ENCODE results near the gene ANKRD17.
"Not testable (repeated sequence)": the region's sequence is repeated elsewhere in the genome, so short reads cannot be mapped to it uniquely, and the experiment has no call there.

Gene ANKRD17

DNA sequence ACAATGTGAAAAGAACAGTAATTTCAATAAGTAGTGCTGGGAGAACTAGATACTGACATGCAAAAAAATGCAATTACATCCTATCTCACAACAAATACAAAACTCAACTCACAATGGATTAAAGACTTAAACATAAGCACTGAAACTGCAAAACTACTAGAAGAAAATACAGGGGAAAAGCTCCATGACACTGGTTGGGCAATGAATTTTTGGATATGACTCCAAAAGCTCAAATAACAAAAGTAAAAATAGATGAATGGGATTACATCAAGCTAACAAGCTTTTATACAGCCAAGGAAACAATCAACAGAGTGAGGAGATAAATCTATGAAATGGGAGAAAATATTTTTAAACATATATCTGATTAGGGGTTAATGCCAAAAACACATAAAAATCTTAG is 53.1 kb downstream of the ANKRD17 start:
- peaks cover 49% of the 10 kb centered on the region for H3K4me1 Mint-ChIP-seq (ENCODE audit: low read depth)
- H3K27me3 Mint-ChIP-seq = no peaks in the 10 kb centered on the region
- peaks cover 73% of the 10 kb centered on the region for H3K36me3 Mint-ChIP-seq (ENCODE audit: low read depth)
- H3K9me3 Mint-ChIP-seq = peaks cover 13% of the 10 kb centered on the region
- H3K27ac Mint-ChIP-seq = peak overlapping the region; percentile 38
- no peak for DNase-seq
- H3K4me3 Mint-ChIP-seq = no peak overlapping the region

DNA sequence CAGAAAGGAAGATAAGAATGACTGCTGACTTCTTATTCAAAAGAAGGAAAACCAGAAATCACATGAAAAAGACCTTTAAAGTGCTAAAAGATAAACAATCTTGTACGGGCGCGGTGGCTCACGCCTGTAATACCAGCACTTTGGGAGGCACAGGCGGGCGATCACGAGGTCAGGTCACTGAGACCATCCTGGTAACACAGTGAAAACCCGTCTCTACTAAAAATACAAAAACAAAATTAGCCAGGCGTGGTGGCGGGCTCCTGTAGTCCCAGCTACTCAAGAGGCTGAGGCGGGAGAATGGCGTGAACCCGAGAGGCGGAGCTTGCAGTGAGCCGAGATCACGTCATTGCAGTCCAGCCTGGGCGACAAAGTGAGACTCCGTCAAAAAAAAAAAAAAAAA is 54.6 kb downstream of the ANKRD17 start:
- not testable (repeated sequence) for DNase-seq, H3K27ac Mint-ChIP-seq, H3K4me3 Mint-ChIP-seq, H3K27me3 Mint-ChIP-seq
- H3K36me3 Mint-ChIP-seq (ENCODE audit: low read depth) = peaks cover 71% of the 10 kb centered on the region
- peaks cover 13% of the 10 kb centered on the region for H3K9me3 Mint-ChIP-seq
- peaks cover 49% of the 10 kb centered on the region for H3K4me1 Mint-ChIP-seq (ENCODE audit: low read depth)

DNA sequence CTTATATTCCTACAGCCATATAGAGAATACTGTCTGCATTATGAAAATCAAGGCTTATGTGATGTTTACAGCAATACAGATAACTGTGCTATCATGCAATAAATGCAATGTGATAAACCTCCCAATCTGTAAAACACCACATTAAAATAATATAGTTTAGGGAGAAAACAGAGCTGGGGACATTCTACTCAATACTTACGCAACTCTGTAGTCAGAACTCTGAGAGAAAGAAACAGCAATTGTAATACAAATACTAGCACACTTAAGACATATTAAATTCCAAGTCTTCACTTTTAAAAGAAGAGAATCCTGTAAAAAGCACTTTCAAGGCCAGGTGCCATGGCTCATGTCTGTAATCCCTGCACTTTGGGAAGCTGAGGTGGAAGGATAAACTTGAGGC is 61.4 kb downstream of the ANKRD17 start:
- Mint-ChIP-seq H3K27ac (no peak overlapping the region), H3K4me3 (no peak overlapping the region), H3K36me3 (ENCODE audit: low read depth) (peaks cover 51% of the 10 kb centered on the region), H3K4me1 (ENCODE audit: low read depth) (peaks cover 45% of the 10 kb centered on the region), H3K9me3 (no peaks in the 10 kb centered on the region), H3K27me3 (no peaks in the 10 kb centered on the region)
- no peak for DNase-seq

DNA sequence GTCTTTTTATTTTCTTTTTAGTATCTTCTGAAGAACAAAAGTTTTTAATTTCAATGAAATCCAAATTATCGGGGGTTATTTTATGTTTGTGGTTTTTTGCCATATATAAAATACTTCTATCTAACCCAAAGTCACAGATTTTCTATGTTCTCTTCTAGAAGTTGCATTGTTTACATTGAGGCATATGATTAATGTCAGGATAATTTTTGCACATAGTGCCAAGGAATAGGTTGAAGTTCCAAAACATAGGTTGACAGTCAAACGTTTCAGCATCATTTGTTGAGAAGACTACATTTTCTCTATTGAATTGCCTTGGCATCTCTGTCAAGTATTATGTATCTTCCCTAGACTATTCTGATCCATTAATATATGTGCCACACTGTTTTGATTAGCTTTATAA is 64.5 kb downstream of the ANKRD17 start:
- Mint-ChIP-seq H3K4me1 (ENCODE audit: low read depth) (peaks cover 35% of the 10 kb centered on the region), H3K36me3 (ENCODE audit: low read depth) (peaks cover 56% of the 10 kb centered on the region), H3K27me3 (no peaks in the 10 kb centered on the region), H3K27ac (no peak overlapping the region), H3K4me3 (no peak overlapping the region), H3K9me3 (no peaks in the 10 kb centered on the region)
- DNase-seq = no peak

DNA sequence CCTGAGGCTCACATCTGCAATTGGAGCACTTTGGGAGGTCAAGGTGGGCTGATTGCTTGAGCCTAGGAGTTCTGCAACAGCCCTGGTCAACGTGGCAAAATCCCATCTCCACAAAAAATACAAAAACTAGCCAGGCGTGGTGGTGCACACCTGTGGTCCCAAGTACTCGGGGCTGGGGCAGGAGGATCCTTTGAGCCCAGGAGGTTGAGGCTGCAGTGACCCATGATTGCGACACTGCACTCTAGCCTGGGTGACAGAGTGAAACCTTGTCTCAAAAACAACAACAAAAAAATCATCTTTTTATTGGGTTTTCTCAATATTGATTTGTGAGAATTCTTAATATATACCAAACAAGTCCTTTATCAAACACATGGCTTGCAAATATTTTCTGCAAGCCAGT is 64.9 kb downstream of the ANKRD17 start:
- peaks cover 2% of the 10 kb centered on the region for H3K9me3 Mint-ChIP-seq
- H3K27me3 Mint-ChIP-seq = no peaks in the 10 kb centered on the region
- peaks cover 58% of the 10 kb centered on the region for H3K36me3 Mint-ChIP-seq (ENCODE audit: low read depth)
- peaks cover 35% of the 10 kb centered on the region for H3K4me1 Mint-ChIP-seq (ENCODE audit: low read depth)
- no peak overlapping the region for H3K4me3 Mint-ChIP-seq
- no peak overlapping the region for H3K27ac Mint-ChIP-seq
- no peak for DNase-seq

DNA sequence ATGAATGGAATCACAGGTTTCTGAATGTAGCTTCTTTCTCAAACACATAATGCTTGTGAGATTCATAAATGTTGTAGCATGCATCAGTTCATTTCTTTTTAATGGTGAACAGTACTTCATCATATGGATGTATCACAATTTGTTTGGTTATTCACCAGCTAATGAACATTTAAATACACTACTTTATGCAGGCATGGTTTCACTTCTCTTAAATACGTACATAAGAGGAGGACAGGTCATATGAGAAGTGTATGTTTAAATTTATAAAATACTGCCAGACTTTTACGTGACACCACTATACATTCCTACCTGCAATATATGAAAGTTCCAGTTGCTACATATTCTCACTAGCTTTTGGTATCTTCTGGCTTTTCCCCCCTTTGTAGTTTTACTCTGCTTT is 65.4 kb downstream of the ANKRD17 start:
- H3K27ac Mint-ChIP-seq = no peak overlapping the region
- H3K4me1 Mint-ChIP-seq (ENCODE audit: low read depth) = peaks cover 34% of the 10 kb centered on the region
- peaks cover 2% of the 10 kb centered on the region for H3K9me3 Mint-ChIP-seq
- H3K4me3 Mint-ChIP-seq = no peak overlapping the region
- no peaks in the 10 kb centered on the region for H3K27me3 Mint-ChIP-seq
- no peak for DNase-seq
- H3K36me3 Mint-ChIP-seq (ENCODE audit: low read depth) = peaks cover 58% of the 10 kb centered on the region

DNA sequence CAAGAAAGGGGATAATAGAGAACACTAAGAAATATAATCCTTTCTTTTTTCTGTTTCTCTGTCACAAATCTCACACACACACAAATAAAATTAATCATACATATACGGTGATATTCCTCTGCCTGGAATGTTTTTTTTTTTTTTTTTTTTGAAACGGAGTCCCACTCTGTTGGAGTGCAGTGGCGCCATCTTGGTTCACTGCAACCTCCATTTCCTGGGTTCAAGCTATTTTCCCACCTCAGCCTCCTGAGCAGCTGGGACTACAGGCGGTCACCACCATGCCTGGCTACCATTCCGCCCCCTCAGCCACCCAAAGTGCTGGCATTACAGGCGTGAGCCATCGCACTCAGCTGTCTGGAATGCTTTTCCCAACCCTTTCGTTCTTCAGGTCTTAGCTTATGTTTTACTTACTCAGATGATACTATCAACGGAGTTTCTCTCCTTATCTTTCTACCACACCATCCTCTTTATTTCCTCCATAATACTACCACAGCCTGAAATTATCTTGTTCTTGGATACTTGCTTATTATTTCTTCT is 69.3 kb downstream of the ANKRD17 start:
- Mint-ChIP-seq H3K27me3 (no peaks in the 10 kb centered on the region), H3K4me3 (no peak overlapping the region), H3K4me1 (ENCODE audit: low read depth) (peaks cover 40% of the 10 kb centered on the region), H3K9me3 (peaks cover 2% of the 10 kb centered on the region), H3K36me3 (ENCODE audit: low read depth) (peaks cover 57% of the 10 kb centered on the region), H3K27ac (no peak overlapping the region)
- no peak for DNase-seq

DNA sequence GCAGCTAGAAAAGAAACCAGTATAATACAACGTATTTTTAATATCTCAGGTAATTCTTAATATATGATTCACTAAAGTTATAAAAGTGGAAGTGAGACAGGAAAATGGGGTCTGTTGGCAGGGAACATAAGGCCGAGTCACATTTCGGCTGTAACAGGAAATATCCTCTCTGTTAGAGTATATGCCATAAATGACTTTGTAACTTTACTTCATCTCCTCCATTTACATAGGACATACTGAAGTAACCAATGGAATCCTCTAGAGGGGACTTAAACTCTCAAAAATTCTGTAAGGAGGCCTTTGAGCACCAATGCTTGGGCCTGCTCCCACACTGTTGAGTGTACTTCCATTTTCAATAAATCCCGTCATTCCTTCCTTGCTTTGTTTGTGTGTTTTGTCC is 71.3 kb downstream of the ANKRD17 start:
- H3K4me1 Mint-ChIP-seq (ENCODE audit: low read depth) = peaks cover 34% of the 10 kb centered on the region
- no peak overlapping the region for H3K4me3 Mint-ChIP-seq
- H3K9me3 Mint-ChIP-seq = peaks cover 2% of the 10 kb centered on the region
- peaks cover 66% of the 10 kb centered on the region for H3K36me3 Mint-ChIP-seq (ENCODE audit: low read depth)
- no peak for DNase-seq
- H3K27me3 Mint-ChIP-seq = no peaks in the 10 kb centered on the region
- peak overlapping the region; percentile 22 for H3K27ac Mint-ChIP-seq

DNA sequence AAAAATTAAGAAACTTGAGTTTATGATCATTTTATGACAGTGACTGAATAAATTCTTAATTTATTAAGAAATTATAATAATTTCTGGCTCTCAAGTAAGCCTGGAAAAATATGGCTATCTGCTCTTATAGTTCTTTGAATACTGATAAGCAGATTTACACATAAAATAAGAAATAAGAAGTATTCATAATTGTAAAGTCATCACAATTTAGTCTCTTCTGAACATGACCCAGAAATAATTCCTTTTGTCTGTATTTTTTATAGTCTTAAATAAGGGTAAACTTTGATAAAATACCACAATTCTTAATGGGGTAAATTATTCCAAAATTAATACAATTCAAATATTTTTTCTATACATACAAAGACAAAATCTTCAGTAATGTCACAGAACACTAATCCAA is 72.7 kb downstream of the ANKRD17 start:
- no peak overlapping the region for H3K4me3 Mint-ChIP-seq
- H3K27me3 Mint-ChIP-seq = no peaks in the 10 kb centered on the region
- peaks cover 66% of the 10 kb centered on the region for H3K36me3 Mint-ChIP-seq (ENCODE audit: low read depth)
- no peak overlapping the region for H3K27ac Mint-ChIP-seq
- peaks cover 34% of the 10 kb centered on the region for H3K4me1 Mint-ChIP-seq (ENCODE audit: low read depth)
- DNase-seq = no peak
- H3K9me3 Mint-ChIP-seq = peaks cover 2% of the 10 kb centered on the region

DNA sequence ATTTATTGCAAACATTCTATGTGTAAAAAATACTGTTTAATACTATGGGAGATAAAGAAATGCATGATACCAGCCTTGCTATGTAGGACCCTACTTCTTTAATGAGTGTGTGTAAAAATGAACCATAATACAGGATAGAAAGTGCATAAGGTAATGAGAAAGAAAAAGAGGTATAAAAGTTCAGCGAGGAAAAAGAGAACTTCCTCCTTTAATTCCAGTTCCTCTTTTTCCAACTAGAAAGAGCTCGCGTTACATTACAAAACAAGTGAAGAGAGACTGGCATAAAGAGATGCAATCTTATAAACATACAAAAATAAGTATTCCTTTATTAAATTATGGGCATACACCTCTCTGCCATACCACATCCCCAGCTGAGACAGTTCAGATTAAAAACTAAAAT is 77.4 kb downstream of the ANKRD17 start:
- DNase-seq = no peak
- Mint-ChIP-seq H3K4me1 (ENCODE audit: low read depth) (peaks cover 39% of the 10 kb centered on the region), H3K27ac (no peak overlapping the region), H3K9me3 (peaks cover 1% of the 10 kb centered on the region), H3K27me3 (no peaks in the 10 kb centered on the region), H3K4me3 (no peak overlapping the region), H3K36me3 (ENCODE audit: low read depth) (peaks cover 50% of the 10 kb centered on the region)

DNA sequence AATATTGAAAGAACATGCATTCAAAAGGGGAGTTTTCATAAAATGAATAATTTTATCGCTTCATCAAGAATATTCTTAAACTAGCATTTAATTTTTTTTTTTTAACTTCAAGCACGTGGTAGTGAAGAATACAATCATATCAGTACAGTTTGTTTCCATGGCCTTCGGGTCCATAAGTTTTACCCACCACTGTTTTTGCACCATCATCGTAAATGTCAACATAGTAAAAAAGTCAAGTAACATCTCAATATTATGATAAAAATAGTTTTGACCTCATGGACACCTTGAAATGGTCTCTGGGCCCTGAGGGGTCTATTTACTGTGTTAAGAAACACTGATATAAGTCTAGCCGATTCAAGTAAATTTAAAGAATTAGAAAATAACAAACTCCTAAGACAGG is 80.2 kb downstream of the ANKRD17 start:
- H3K4me3 Mint-ChIP-seq = no peak overlapping the region
- peaks cover 68% of the 10 kb centered on the region for H3K36me3 Mint-ChIP-seq (ENCODE audit: low read depth)
- DNase-seq = no peak
- H3K9me3 Mint-ChIP-seq = peaks cover 22% of the 10 kb centered on the region
- peaks cover 54% of the 10 kb centered on the region for H3K4me1 Mint-ChIP-seq (ENCODE audit: low read depth)
- H3K27me3 Mint-ChIP-seq = no peaks in the 10 kb centered on the region
- no peak overlapping the region for H3K27ac Mint-ChIP-seq

DNA sequence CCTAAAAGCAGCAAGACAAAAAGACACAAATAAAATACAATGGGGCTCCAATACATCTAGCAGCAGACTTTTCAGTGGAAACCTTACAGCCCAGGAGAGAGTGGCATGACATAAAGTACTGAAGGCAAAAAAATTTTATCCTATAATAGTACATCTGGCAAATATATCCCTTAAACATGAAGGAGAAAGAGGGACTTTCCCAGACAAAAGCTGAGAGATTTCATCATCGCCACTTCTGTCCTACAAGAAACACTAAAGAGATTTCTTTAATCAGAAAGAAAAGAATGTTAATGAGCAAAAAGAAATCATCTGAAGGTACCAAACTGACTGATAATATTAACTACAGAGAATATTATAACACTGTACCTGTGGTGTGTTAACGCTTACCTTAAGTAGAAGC is 86.4 kb downstream of the ANKRD17 start:
- DNase-seq = no peak
- Mint-ChIP-seq H3K27me3 (no peaks in the 10 kb centered on the region), H3K36me3 (ENCODE audit: low read depth) (peaks cover 100% of the 10 kb centered on the region), H3K4me3 (no peak overlapping the region), H3K27ac (peak overlapping the region; percentile 10), H3K9me3 (peaks cover 34% of the 10 kb centered on the region), H3K4me1 (ENCODE audit: low read depth) (peaks cover 43% of the 10 kb centered on the region)

DNA sequence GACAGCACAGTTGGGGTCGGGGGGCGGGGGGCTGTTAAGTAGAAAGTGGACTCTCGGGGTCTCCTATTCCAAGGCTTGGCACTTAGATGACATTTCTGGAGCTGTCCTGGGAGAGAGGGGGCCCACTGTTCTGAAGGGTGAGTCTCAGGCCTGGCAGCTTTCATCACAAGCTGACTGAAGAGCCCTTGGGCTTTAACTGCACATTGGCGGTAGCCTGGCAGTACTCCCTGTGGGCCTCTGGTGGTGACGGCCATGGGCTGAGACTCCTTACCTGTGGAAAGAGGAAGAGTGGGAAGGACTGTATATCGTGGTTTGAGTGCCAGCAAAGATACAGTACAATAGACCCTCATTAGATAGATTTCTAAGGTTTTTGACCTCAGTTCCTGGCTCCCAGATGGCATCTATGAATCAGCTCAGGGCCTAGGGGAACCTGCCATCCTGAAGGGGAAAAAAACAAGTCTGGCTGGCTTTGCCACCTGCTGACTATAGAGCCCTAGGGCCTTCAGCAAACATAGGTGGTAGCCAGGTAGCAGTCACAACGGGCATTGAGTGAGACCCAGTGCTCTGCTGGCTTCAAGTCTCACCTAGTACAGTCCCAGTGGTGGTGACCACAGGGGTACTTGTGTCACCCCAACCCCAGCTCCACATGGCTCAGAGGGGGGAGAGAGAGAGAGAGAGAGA is 87.9 kb downstream of the ANKRD17 start:
- peaks cover 28% of the 10 kb centered on the region for H3K9me3 Mint-ChIP-seq
- H3K4me3 Mint-ChIP-seq = no peak overlapping the region
- H3K27ac Mint-ChIP-seq = no peak overlapping the region
- peaks cover 33% of the 10 kb centered on the region for H3K4me1 Mint-ChIP-seq (ENCODE audit: low read depth)
- DNase-seq = no peak
- H3K27me3 Mint-ChIP-seq = no peaks in the 10 kb centered on the region
- peaks cover 97% of the 10 kb centered on the region for H3K36me3 Mint-ChIP-seq (ENCODE audit: low read depth)

DNA sequence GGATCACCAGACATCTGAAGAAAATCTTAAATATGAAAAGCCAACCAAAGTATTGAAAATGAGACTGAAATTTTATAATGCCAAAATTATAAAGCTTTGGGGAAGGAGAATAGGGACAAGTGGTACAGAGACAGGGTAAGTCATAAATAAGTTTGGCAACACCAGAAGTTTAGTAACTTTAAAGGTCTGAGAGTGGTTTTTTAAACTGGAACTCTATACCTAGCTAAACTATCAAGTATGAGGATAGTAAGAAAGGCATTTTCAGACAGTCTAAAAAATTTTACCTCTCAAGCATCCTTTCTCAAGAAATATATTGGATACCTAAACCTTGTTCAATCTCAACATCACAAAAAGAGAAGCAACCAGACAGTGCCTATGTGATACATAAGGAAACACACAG is 92.4 kb downstream of the ANKRD17 start:
- peaks cover 17% of the 10 kb centered on the region for H3K4me1 Mint-ChIP-seq (ENCODE audit: low read depth)
- H3K9me3 Mint-ChIP-seq = peaks cover 10% of the 10 kb centered on the region
- H3K27ac Mint-ChIP-seq = no peak overlapping the region
- H3K4me3 Mint-ChIP-seq = no peak overlapping the region
- no peak for DNase-seq
- peaks cover 94% of the 10 kb centered on the region for H3K36me3 Mint-ChIP-seq (ENCODE audit: low read depth)
- H3K27me3 Mint-ChIP-seq = no peaks in the 10 kb centered on the region

DNA sequence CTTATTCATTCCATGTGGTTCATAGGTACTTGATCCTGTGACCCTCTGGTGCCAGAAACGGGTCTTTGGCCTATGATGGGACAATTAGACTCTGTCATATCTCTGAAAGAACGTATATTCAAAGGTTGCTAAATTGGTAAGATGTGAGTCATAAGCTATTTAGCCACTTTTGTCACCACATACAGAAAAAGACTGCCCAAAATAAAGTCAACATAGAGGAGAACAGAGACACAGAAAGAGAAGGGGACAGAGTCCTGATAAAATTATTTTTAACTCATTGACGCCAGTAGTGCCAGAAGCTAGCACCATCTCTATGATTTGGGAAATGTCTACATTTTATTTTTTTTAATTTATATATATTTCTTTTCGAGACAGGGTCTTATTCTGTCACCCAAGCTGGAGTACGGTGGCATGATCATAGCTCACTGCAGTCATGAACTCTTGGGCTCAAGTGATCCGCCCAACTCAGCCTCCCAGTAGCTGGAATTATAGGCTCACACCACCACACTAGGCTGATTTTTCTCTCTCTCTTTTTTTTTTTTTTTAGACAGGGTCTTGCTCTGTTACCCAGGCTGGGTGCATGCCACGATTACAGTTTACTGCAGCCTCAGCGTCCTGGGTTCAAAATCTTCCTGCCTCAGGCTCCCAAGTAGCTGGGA is 96.9 kb downstream of the ANKRD17 start:
- H3K27me3 Mint-ChIP-seq = no peaks in the 10 kb centered on the region
- peaks cover 87% of the 10 kb centered on the region for H3K36me3 Mint-ChIP-seq (ENCODE audit: low read depth)
- peaks cover 9% of the 10 kb centered on the region for H3K4me1 Mint-ChIP-seq (ENCODE audit: low read depth)
- no peaks in the 10 kb centered on the region for H3K9me3 Mint-ChIP-seq
- no peak overlapping the region for H3K4me3 Mint-ChIP-seq
- no peak for DNase-seq
- no peak overlapping the region for H3K27ac Mint-ChIP-seq
